Esophagus (tissue), 2 donors: ENCODE results near the gene CGREF1. TPM values are rescaled to one million over a fixed set of nuclear protein-coding genes. Genes with fewer than 3 reads are reported as not detected.

Experiments used
- H3K27ac ChIP-seq, 2 donors: one replicate each; pipeline ENCODE4 v1.5.1; 2013; ENCODE audit warnings: low read depth in 2 of 2, mild to moderate bottlenecking in 2 of 2, inconsistent platforms in 1 of 2, low read length in 1 of 2, moderate library complexity in 1 of 2
- H3K27me3 ChIP-seq, 2 donors: one replicate each; pipeline ENCODE4 v1.6.1; 2013; ENCODE audit warnings: low read length in 2 of 2, control low read depth in 1 of 2, mild to moderate bottlenecking in 1 of 2; ENCODE audit not compliant: insufficient read depth in 2 of 2, control insufficient read depth in 1 of 2
- H3K36me3 ChIP-seq, 2 donors: one replicate each; pipeline ENCODE4 v1.6.1; 2013; ENCODE audit warnings: low read length in 1 of 2; ENCODE audit not compliant: control insufficient read depth in 2 of 2, insufficient read depth in 2 of 2
- H3K4me1 ChIP-seq, 2 donors: one replicate each; pipeline ENCODE4 v1.6.1; 2013; ENCODE audit warnings: low read length in 1 of 2; ENCODE audit not compliant: control insufficient read depth in 2 of 2, insufficient read depth in 2 of 2
- H3K4me3 ChIP-seq, 2 donors: one replicate each; pipeline ENCODE4 v1.5.1; 2013; ENCODE audit warnings: low read length in 2 of 2, mild to moderate bottlenecking in 2 of 2, low read depth in 1 of 2, moderate library complexity in 1 of 2
- H3K9me3 ChIP-seq, 2 donors: one replicate each; pipeline ENCODE4 v1.6.1; 2013; ENCODE audit warnings: mild to moderate bottlenecking in 2 of 2, low read depth in 1 of 2, low read length in 1 of 2, moderate library complexity in 1 of 2; ENCODE audit not compliant: control insufficient read depth in 2 of 2, insufficient read depth in 1 of 2
- WGBS, 2 donors: extraction: QIAGEN DNeasy Blood & Tissue Kit; methylation state at CpG; one replicate each; pipeline ENCODE4 v1.1.7; 2013; 5-methylcytosine and 5-hydroxymethylcytosine counted together
- polyA plus RNA-seq, 2 donors: library from polyadenylated mRNA; stranded (reverse); fragments of 200-250 nt; gene quantifications; one replicate each; pipeline ENCODE4 v1.2.3, GENCODE V29; 2013
- donor health status: healthy with polysubstance abuse.
- donor health status: Bipolar disorder and iron deficiency.

CGREF1 gene, protein sequence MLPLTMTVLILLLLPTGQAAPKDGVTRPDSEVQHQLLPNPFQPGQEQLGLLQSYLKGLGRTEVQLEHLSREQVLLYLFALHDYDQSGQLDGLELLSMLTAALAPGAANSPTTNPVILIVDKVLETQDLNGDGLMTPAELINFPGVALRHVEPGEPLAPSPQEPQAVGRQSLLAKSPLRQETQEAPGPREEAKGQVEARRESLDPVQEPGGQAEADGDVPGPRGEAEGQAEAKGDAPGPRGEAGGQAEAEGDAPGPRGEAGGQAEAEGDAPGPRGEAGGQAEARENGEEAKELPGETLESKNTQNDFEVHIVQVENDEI
- 1 to 10 TPM; 2.4 to 3.4 TPM for polyA plus RNA-seq

DNA sequence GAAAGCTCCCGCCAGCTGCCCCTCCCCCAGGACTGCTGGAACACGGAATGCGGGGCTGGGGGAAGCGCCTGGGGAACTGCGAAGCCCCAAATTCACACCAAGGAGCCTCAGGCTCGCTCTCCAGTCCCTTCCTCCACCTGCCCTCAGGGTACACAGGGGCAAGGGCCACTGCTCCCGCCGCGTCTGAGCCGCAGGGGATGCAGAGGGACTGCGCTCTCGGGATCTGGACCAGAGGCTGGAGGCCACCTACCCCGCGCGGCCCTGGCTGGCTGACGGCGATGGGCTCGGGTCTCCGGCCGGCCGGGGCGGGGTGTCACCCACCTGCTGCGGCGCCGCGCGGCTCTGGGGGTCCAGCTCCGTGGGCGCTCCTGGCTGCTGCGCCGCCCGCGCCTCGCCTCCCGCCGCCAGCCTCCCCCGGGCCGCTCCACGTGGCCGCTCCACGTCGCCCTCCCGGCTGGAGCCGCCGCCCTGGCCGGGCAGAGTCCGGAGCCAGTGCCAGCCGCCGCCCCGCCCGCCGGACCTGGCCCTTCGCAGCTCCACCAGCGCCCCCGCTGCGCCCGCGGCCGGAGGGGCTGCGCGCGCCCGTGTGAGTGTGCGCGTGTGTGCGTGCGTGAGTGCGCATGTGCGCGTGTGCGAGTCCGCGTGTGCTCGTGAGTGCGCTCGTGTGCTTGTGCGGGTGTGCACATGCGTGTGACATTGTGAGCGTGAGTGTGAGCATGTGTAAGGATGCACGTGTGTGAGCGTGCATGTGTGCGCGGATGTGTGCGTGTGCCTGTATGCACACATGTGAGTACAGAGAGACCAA, at the start of gene CGREF1:
Gene CGREF1 (minus strand): TSS at position 604 of the 805 bp plus-strand sequence. CDS start 14,762 bp downstream, outside the sequence.
- peaks cover 7 to 8% of the 10 kb centered on the region in 2 donors for H3K4me1 ChIP-seq
- H3K9me3 ChIP-seq, result no peaks in the 10 kb centered on the region
- peak within 1 kb of the TSS; percentile 44 to 56 for H3K4me3 ChIP-seq
- 3 to 4% methylated on average over 51 to 84 of the region's 84 CpGs for WGBS, 2 donors
- no peak within 1 kb of the TSS for H3K27ac ChIP-seq
- H3K36me3 ChIP-seq, result no peaks in the 10 kb centered on the region
- no peaks in the 10 kb centered on the region for H3K27me3 ChIP-seq

DNA sequence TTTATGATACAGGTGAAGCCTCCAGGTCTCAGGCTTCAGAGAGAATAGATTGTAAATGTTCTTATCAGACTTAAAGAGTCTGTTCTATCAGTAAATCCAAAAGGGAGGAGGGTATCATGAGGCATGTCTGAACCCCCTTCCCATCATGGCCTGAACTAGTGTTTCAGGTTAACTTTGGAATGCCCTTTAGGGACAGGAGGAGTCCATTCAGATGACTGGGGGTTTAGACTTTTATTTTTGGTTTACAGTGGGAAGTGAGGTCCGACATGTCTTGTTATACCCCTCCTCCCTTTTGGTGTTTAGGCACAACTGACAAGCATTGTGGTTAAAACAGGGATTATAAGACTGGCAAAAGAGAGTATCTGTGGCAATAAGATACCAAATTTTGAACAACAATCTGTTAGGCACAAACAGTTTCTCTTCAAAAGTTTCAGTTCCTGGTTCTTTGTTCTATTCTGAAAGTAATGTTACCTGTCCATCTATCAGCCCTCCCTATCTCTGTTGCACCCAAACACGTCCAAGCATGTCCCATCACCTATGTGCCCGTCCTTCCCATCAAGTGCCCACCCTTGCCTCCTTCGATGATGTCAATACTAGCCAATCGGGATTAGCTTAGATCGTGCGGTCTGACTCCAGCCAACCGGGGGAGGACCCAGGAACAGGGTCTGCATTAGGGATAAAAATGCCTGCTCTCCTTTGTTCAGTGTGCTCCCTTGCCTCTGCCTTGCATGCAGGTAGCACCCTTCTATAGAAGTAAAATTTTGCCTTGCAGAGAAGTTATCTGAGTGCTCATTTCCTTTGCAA, 46.2 kb upstream of the CGREF1 start:
- Histone ChIP-seq H3K27me3 (peaks cover 0 to 3% of the 10 kb centered on the region in 2 donors), H3K9me3 (no peaks in the 10 kb centered on the region), H3K36me3 (no peaks in the 10 kb centered on the region), H3K4me3 (no peak overlapping the region), H3K4me1 (no peaks in the 10 kb centered on the region), H3K27ac (no peak overlapping the region)
- WGBS, 2 donors, result 81 to 82% methylated on average over 8 of the region's 8 CpGs

DNA sequence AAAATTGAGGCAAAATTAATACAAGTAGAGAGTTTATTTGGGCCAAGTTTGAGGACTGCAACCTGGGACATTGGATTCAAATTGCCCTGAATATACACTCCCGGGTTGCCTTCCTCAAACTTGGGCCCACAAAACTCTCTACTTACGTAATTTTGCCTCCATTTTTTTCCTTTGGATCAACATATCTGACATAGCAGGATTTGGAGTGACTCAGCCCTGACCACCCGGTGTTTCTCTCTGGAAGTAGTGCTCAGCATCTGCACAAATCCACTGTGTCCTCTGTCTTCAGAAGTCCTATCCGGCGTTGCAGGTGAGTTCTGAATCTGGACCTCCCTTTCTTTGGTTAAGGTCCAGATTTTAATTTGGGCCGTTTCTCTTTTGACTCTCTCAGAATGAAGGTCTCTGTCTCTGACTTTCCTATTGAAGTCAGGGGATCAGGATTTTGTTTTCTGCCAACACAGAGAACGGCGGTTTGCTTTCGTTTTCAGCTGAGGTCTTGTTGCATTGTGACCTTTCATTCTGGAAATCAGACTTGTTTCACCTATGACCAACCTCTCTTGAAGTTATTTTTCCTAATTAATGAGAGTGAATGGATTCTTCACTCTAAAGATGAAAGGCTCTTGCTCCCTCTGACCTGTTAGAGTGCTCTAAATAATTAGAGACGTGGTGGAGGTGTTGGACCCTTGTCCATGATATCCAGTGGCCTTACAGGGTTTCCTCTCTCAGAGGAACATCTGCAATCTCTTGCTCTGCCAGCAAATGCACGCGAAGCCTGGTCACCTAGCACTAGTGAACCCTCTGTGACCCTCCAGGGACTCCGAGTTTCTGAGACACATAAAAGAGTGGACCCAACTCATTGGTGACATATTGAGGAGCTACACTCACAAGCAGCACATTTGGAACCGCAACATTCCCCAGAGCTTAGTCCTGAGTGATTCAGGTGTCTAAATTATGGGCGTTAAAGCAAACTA, 43.5 kb upstream of the CGREF1 start:
- H3K4me3 ChIP-seq, result no peak overlapping the region
- no peaks in the 10 kb centered on the region for H3K9me3 ChIP-seq
- 73 to 78% methylated on average over 15 of the region's 15 CpGs for WGBS, 2 donors
- H3K27ac ChIP-seq, result no peak overlapping the region
- no peaks in the 10 kb centered on the region for H3K36me3 ChIP-seq
- peaks cover 0 to 3% of the 10 kb centered on the region in 2 donors for H3K27me3 ChIP-seq
- H3K4me1 ChIP-seq, result no peaks in the 10 kb centered on the region

DNA sequence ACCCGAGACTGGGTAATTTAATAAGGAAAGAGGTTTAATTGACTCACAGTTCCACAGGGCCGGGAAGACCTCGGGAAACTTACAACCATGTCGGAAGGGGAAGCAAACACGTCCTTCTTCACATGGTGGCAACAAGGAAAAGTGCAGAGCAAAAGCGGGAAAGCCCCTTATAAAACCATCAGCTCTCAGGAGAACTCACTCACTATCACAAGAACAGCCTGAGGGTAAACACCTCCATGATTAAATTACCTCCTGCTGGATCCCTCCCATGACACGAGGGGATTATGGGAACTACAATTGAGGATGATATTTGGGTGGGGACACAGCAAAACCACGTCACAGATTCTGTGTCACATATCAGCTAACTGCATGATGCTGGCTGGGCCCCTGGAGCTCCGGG, 41.3 kb upstream of the CGREF1 start:
- Histone ChIP-seq H3K27me3 (peaks cover 0 to 3% of the 10 kb centered on the region in 2 donors), H3K4me3 (no peak overlapping the region), H3K36me3 (no peaks in the 10 kb centered on the region), H3K27ac (no peak overlapping the region), H3K9me3 (no peaks in the 10 kb centered on the region), H3K4me1 (no peaks in the 10 kb centered on the region)
- 82 to 84% methylated on average over 9 of the region's 9 CpGs for WGBS, 2 donors

DNA sequence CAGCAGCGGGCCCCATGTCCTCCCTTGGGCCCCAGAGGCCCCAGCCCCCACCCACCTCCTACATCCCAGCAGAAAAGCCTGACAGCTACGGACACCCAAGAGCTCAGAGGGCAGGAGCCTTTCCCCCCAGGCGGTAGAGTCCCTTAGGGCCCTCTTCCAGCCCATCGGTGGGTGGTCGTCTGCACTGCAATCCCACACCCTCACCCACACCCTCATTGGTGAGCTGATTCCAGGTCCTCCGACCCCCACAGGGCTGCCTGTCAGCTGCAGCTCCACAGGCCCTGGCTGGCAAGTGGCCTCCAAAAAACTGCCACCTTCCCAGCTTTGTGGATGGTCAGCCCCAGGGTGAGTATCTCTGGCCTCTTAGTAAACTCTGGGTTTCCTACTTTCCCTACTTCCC, 40.3 kb upstream of the CGREF1 start:
- H3K4me1 ChIP-seq, result no peaks in the 10 kb centered on the region
- no peaks in the 10 kb centered on the region for H3K9me3 ChIP-seq
- WGBS, 2 donors, result 75% methylated on average over 6 of the region's 6 CpGs
- no peak overlapping the region for H3K4me3 ChIP-seq
- H3K27ac ChIP-seq, result no peak overlapping the region
- H3K36me3 ChIP-seq, result no peaks in the 10 kb centered on the region
- peaks cover 0 to 3% of the 10 kb centered on the region in 2 donors for H3K27me3 ChIP-seq

DNA sequence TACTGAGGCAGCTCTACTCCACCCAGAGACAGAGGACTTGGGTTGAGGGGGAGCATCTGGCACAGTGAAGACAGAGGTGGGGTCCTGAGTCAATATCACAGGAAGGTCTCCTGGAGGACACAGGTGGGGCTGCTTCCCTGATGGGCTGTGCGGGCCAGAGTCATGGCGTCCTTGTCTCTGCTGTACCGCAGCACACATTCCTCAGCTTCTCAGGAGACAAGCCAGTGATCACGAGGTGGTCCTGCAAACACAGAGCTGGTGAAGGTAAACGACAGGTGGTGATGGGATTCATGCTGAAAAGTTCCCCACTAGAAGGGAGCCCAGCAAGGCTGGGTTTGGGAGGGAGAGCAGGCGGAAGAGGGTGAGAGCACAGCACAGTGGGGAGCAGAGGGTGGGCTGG, 39.5 kb upstream of the CGREF1 start:
- Histone ChIP-seq H3K4me1 (no peaks in the 10 kb centered on the region), H3K9me3 (no peaks in the 10 kb centered on the region), H3K36me3 (no peaks in the 10 kb centered on the region), H3K4me3 (no peak overlapping the region), H3K27me3 (peaks cover 0 to 3% of the 10 kb centered on the region in 2 donors), H3K27ac (no peak overlapping the region)
- WGBS, 2 donors, result 71 to 73% methylated on average over 6 of the region's 6 CpGs

DNA sequence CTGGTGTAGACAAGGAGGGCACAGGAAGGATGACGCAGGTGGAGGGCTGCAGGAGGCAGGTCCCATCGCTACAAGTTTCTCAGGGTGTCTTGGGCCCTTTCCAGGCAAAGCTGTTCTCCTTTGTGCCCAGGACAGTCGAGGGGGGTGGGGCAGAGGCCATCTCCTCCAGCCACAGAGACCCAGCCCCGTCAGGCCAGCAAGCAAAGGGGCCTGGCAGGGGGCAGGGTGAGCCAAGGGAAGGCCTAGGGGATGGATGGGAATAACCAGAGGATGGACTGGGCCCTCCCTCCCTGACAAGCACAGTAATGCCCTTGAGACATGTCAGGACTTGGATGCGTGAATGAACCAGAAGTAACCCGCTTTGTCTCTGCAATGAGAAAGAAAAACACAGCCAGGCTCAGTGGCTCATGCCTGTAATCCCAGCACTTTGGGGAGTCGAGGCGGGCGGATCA, 36.2 kb upstream of the CGREF1 start:
- Histone ChIP-seq H3K27me3 (no peaks in the 10 kb centered on the region), H3K4me1 (no peaks in the 10 kb centered on the region), H3K4me3 (no peak overlapping the region), H3K9me3 (no peaks in the 10 kb centered on the region), H3K36me3 (no peaks in the 10 kb centered on the region), H3K27ac (no peak overlapping the region)
- WGBS, 2 donors, result 65 to 70% methylated on average over 9 of the region's 9 CpGs

DNA sequence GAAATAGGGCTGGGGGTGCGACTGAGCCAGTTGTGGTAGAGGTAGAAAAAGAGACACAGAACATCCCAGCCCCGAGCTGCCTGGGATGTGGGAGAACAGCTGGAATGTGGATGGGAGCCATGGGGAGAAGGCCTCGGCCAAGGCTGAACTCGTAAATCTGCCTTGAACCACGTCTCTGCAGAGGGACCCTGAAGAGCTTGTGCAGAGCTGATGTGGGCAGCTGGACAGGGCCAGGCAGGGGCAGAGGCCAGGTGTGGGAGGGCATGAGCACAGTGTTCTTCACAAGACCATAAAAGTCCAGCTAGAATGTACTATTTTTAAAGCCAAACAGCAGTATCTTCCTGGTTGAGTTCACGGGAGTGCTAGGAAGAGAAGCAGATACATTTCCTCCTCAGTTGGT, 35.6 kb upstream of the CGREF1 start:
- Histone ChIP-seq H3K4me1 (no peaks in the 10 kb centered on the region), H3K9me3 (no peaks in the 10 kb centered on the region), H3K4me3 (no peak overlapping the region), H3K27me3 (no peaks in the 10 kb centered on the region), H3K27ac (no peak overlapping the region), H3K36me3 (no peaks in the 10 kb centered on the region)
- 76 to 81% methylated on average over 6 of the region's 6 CpGs for WGBS, 2 donors
